CD14-positive monocyte (primary cell): ENCODE measurements around the gene SLFN12. TPM values are rescaled to one million over a fixed set of nuclear protein-coding genes. Genes with fewer than 3 reads are reported as not detected.

Source experiments
- DNase-seq, 3 donors: peaks; one replicate each; pipeline ENCODE4 v3.0.0-alpha.2; 2011 to 2022
- H2AFZ ChIP-seq: 2 replicates; pipeline ENCODE4 v1.6.0; 2012; ENCODE audit warnings: mild to moderate bottlenecking, low read depth, low read length, inconsistent platforms; ENCODE audit not compliant: insufficient read depth, poor library complexity, severe bottlenecking
- H3K27ac ChIP-seq, 2 donors: 1 replicate in 1 of 2; 2 replicates in 1 of 2; pipeline ENCODE4 v1.5.1; 2012 to 2013; ENCODE audit warnings: low read length in 2 of 2, control low read depth in 1 of 2, inconsistent platforms in 1 of 2, low read depth in 1 of 2, mild to moderate bottlenecking in 1 of 2
- H3K27me3 ChIP-seq, 2 donors: one replicate each; pipeline versions ENCODE4 v1.6.0 to v1.6.1; 2011 to 2013; ENCODE audit warnings: low read length in 2 of 2; ENCODE audit not compliant: control insufficient read depth in 2 of 2, insufficient read depth in 2 of 2
- H3K36me3 ChIP-seq, 2 donors: replicated peaks in 1 of 2; 1 replicate in 1 of 2; 2 replicates in 1 of 2; pipeline versions ENCODE4 v1.5.1 to v1.6.1; 2012 to 2013; ENCODE audit warnings: low read length in 2 of 2, control low read depth in 1 of 2, inconsistent platforms in 1 of 2, mild to moderate bottlenecking in 1 of 2; ENCODE audit not compliant: insufficient read depth in 2 of 2, control insufficient read depth in 1 of 2
- H3K4me1 ChIP-seq, 2 donors: 1 replicate in 1 of 2; 2 replicates in 1 of 2; pipeline versions ENCODE4 v1.5.1 to v1.6.1; 2012 to 2013; ENCODE audit warnings: low read length in 2 of 2, control low read depth in 1 of 2, inconsistent platforms in 1 of 2, mild to moderate bottlenecking in 1 of 2, moderate library complexity in 1 of 2; ENCODE audit not compliant: insufficient read depth in 2 of 2, control insufficient read depth in 1 of 2
- H3K4me2 ChIP-seq: replicated peaks from 2 replicates; pipeline ENCODE3; 2012; ENCODE audit warnings: low read length, moderate library complexity, mild to moderate bottlenecking; ENCODE audit not compliant: poor library complexity, severe bottlenecking; ENCODE audit errors: extremely low read depth
- H3K4me3 ChIP-seq, 3 experiments: fragments of 200-600 bp in 1 of 3; sonication (generic) in 1 of 3; replicated peaks in 1 of 3; 1 replicate in 2 of 3; 2 replicates in 1 of 3; pipeline ENCODE4 v1.5.1; 2011 to 2013; ENCODE audit warnings: low read length in 3 of 3, mild to moderate bottlenecking in 3 of 3, control low read depth in 2 of 3, low read depth in 2 of 3, inconsistent platforms in 1 of 3, moderate library complexity in 1 of 3
- H3K79me2 ChIP-seq: 2 replicates; pipeline ENCODE4 v1.6.0; 2012; ENCODE audit warnings: mild to moderate bottlenecking, control low read depth, inconsistent platforms, low read length, moderate library complexity; ENCODE audit not compliant: insufficient read depth
- H3K9ac ChIP-seq: 2 replicates; pipeline ENCODE4 v1.6.0; 2017; ENCODE audit warnings: low read length, mild to moderate bottlenecking; ENCODE audit not compliant: insufficient read depth, poor library complexity, severe bottlenecking
- H3K9me3 ChIP-seq, 2 donors: replicated peaks in 1 of 2; 1 replicate in 1 of 2; 2 replicates in 1 of 2; pipeline versions ENCODE4 v1.5.1 to v1.6.1; 2012 to 2013; ENCODE audit warnings: low read length in 2 of 2, control low read depth in 1 of 2; ENCODE audit not compliant: control insufficient read depth in 1 of 2, insufficient read depth in 1 of 2
- H4K20me1 ChIP-seq: 2 replicates; pipeline ENCODE4 v1.6.0; 2012; ENCODE audit warnings: mild to moderate bottlenecking, low read length, control low read depth, moderate library complexity; ENCODE audit not compliant: insufficient read depth
- H3K27ac Mint-ChIP-seq, 7 donors: one replicate each; pipeline ENCODE4 v1.8.0; 2020; ENCODE audit warnings: mild to moderate bottlenecking in 7 of 7, mixed read lengths in 7 of 7, moderate library complexity in 6 of 7, inconsistent platforms in 2 of 7
- H3K27me3 Mint-ChIP-seq, 3 donors: one replicate each; pipeline ENCODE4 v1.8.0; 2021 to 2022; ENCODE audit warnings: low read depth in 3 of 3, mild to moderate bottlenecking in 3 of 3, mixed read lengths in 3 of 3, moderate library complexity in 3 of 3, inconsistent platforms in 1 of 3
- H3K36me3 Mint-ChIP-seq, 2 donors: one replicate each; pipeline ENCODE4 v1.8.0; 2020; ENCODE audit warnings: mixed read lengths in 2 of 2, inconsistent platforms in 1 of 2, mild to moderate bottlenecking in 1 of 2
- H3K4me1 Mint-ChIP-seq: one replicate; pipeline ENCODE4 v1.8.0; 2020; ENCODE audit warnings: mild to moderate bottlenecking, mixed read lengths
- H3K4me3 Mint-ChIP-seq, 2 donors: one replicate each; pipeline ENCODE4 v1.8.0; 2020; ENCODE audit warnings: mild to moderate bottlenecking in 2 of 2, mixed read lengths in 2 of 2, moderate library complexity in 1 of 2
- H3K9me3 Mint-ChIP-seq, 7 donors: one replicate each; pipeline ENCODE4 v1.8.0; 2020 to 2022; ENCODE audit warnings: mixed read lengths in 7 of 7, mild to moderate bottlenecking in 6 of 7, moderate library complexity in 6 of 7, inconsistent platforms in 2 of 7
- WGBS: methylation state at CpG from one replicate; pipeline ENCODE4 v1.1.5; 2013; ENCODE audit warnings: missing lambda C conversion rate; ENCODE audit not compliant: insufficient coverage; 5-methylcytosine and 5-hydroxymethylcytosine counted together
- intact Hi-C, 2 donors: fragments of 100-400 bp; cut with micrococcal nuclease; formaldehyde crosslinking; loops; one replicate each; pipeline versions ENCODE4 v1.15.0 to v1.15.1; 2023
- polyA plus RNA-seq, 3 donors: library from polyadenylated mRNA; depleted of rRNA in 1 of 3; unstranded in 2 of 3; stranded (reverse) in 1 of 3; fragments of 300-500 nt in 2 of 3; fragments of >200 nt in 1 of 3; fragmentation: Illumina TruSeq in 2 of 3; gene quantifications; 1 replicate in 2 of 3; 2 replicates in 1 of 3; pipeline ENCODE4 v1.2.3, GENCODE V29; 2012 to 2021
- TF ChIP-seq, protein P1 (sequence below): fragments of 200-600 bp; IDR thresholded peaks from one replicate; pipeline ENCODE4 v1.8.0; 2022; ENCODE audit warnings: antibody characterized with exemption, mild to moderate bottlenecking

The SLFN12 gene
- polyA plus RNA-seq, 3 donors, result 8.4 to 19.6 (median 14.5) TPM

DNA sequence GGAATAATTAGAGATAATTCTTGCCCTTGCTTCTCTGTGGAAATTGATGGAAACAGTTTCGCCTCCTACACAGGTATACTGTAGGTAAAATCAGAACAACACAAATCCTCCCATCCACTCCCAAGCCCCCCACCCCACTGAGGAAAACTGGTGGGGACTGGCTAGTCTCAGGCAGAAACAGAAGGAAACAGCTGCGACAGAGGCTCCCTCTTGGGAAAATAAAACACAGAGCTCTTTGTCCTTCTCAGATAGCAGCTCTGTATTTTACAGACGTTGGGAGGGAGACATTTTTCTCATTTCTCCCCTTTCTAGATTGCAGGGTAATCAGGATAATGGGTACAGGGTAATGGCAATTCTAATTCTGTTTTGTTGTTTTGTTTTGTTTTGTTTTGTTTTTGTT is 15.2 kb upstream of the SLFN12 start:
- H3K9ac ChIP-seq, result no peak overlapping the region
- peaks cover 23% of the 10 kb centered on the region for H3K4me1 Mint-ChIP-seq
- no peak overlapping the region for H3K27ac ChIP-seq
- peaks cover 0 to 15% of the 10 kb centered on the region in 2 donors for H3K27me3 ChIP-seq
- peak overlapping the region; percentile 92 to 98 for H3K4me3 Mint-ChIP-seq
- H3K9me3 ChIP-seq, result no peaks in the 10 kb centered on the region
- H3K79me2 ChIP-seq, result no peaks in the 10 kb centered on the region
- intact Hi-C loops, result loop anchor here (5.0 to 10.0 kb wide), 3 partner anchors 40 to 133 kb away; no protein-coding TSS in a partner anchor
- no peaks in the 10 kb centered on the region for H3K36me3 ChIP-seq
- peaks cover 0 to 8% (median 0%) of the 10 kb centered on the region in 7 donors for H3K9me3 Mint-ChIP-seq
- TF ChIP-seq, protein P1, sequence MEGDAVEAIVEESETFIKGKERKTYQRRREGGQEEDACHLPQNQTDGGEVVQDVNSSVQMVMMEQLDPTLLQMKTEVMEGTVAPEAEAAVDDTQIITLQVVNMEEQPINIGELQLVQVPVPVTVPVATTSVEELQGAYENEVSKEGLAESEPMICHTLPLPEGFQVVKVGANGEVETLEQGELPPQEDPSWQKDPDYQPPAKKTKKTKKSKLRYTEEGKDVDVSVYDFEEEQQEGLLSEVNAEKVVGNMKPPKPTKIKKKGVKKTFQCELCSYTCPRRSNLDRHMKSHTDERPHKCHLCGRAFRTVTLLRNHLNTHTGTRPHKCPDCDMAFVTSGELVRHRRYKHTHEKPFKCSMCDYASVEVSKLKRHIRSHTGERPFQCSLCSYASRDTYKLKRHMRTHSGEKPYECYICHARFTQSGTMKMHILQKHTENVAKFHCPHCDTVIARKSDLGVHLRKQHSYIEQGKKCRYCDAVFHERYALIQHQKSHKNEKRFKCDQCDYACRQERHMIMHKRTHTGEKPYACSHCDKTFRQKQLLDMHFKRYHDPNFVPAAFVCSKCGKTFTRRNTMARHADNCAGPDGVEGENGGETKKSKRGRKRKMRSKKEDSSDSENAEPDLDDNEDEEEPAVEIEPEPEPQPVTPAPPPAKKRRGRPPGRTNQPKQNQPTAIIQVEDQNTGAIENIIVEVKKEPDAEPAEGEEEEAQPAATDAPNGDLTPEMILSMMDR, result no peak
- H3K4me2 ChIP-seq, result peak overlapping the region; percentile 99
- H4K20me1 ChIP-seq, result no peaks in the 10 kb centered on the region
- peaks cover 14 to 33% (median 20%) of the 10 kb centered on the region in 3 donors for H3K27me3 Mint-ChIP-seq
- H3K36me3 Mint-ChIP-seq, result peaks cover 0 to 2% of the 10 kb centered on the region in 2 donors
- no CpG with 5 or more reads among the region's 3 CpGs for WGBS
- H3K4me3 ChIP-seq, result peak overlapping the region; percentile 63 to 90 (median 72)
- peaks cover 22% of the 10 kb centered on the region in 2 donors for H3K4me1 ChIP-seq
- H3K27ac Mint-ChIP-seq, result peak overlapping the region in 2 of 7 donors; percentile 30 to 48
- DNase-seq, result no peak
- peak overlapping the region; percentile 92 for H2AFZ ChIP-seq

DNA sequence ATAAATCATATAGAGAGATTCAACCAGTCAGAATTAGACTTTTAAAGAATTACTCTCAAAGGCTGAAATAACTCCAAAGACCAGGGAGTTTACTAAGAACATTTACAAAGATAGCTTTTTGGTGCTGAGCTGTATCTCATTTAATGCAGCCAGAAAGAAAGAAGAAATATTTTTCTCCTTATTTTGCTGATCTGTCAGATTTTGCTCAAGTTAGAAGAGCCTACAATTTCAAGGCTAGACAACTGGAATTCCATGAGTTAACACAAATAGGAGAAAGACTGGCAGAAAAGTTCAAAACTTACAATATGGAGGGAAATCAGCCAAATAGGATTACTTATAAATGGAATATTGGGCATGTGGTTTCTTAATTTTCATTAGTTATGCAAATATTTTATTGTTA is 6.1 kb upstream of the SLFN12 start:
- Mint-ChIP-seq H3K4me3 (no peak overlapping the region), H3K36me3 (no peaks in the 10 kb centered on the region), H3K4me1 (peaks cover 11% of the 10 kb centered on the region), H3K27ac (no peak overlapping the region), H3K27me3 (peaks cover 0 to 2% (median 0%) of the 10 kb centered on the region in 3 donors), H3K9me3 (peaks cover 0 to 2% (median 0%) of the 10 kb centered on the region in 7 donors)
- Histone ChIP-seq H3K9me3 (no peaks in the 10 kb centered on the region), H3K4me1 (peaks cover 7 to 8% of the 10 kb centered on the region in 2 donors), H3K27ac (no peak overlapping the region), H3K79me2 (no peaks in the 10 kb centered on the region), H3K4me3 (no peak overlapping the region), H4K20me1 (no peaks in the 10 kb centered on the region), H3K4me2 (no peak overlapping the region), H3K27me3 (no peaks in the 10 kb centered on the region), H3K9ac (no peak overlapping the region), H3K36me3 (no peaks in the 10 kb centered on the region), H2AFZ (no peak overlapping the region)
- no peak for DNase-seq
- intact Hi-C loops, result loop anchor here in 1 of 2 donors (10.0 kb wide), 1 partner anchor 64 kb away; the partner anchor contains the start of gene SLFN11
- TF ChIP-seq, protein P1, result no peak
